H4 (cell line): ENCODE data around the gene CHMP2A. TPM values are rescaled to one million over a fixed set of nuclear protein-coding genes. Genes with fewer than 3 reads are reported as not detected.
"Not testable (repeated sequence)": the region's sequence is repeated elsewhere in the genome, so short reads cannot be mapped to it uniquely, and the experiment has no call there.

ENCODE experiments used
- DNase-seq: peaks from one replicate; pipeline ENCODE4 v3.0.0-alpha.2; 2015; ENCODE audit warnings: low spot score
- total RNA-seq: library from RNA; depleted of rRNA; stranded (reverse); fragments of >200 nt; shearing (Covaris generic); gene quantifications from 2 replicates; pipeline ENCODE4 v1.2.3, GENCODE V29; 2014; rRNA removed

Gene CHMP2A
- total RNA-seq, 1 experiment from 2014 or later: 244 TPM

DNA sequence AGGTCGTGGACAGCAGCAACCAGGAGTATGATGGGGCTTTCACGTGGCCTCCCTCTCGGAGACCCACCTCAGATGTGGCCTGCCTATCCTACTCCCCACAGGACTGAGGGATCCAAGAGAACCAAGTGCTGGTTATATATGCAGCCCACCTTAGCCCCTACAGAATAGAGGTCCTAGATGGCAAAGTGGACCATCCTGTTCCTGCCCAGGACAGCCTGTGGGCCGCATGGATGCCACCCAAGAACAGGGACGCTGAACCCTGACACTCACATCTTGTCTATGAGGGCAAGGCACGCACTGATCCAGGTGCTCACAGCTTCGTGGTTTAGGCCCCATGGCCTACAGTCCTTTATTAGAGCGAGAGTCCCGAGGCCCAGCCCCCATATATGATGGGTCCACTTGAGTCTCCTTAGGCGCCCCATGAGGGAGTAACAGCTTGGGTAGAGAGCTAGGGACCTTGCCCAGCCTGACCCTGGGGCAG is 41.7 kb downstream of the CHMP2A start:
- no peak for DNase-seq

- DNase-seq: no peak
Measured at GRCh38 chr19:58511353-58512208, 43.3 kb downstream of the CHMP2A start, which contains the start of gene SLC27A5. SLC27A5 (minus strand) TSS chr19:58511992; CDS start chr19:58511955, 37 bp downstream.

- no peak for DNase-seq
Measured at GRCh38 chr19:58510084-58510862, 44.6 kb downstream of the CHMP2A start.

DNA sequence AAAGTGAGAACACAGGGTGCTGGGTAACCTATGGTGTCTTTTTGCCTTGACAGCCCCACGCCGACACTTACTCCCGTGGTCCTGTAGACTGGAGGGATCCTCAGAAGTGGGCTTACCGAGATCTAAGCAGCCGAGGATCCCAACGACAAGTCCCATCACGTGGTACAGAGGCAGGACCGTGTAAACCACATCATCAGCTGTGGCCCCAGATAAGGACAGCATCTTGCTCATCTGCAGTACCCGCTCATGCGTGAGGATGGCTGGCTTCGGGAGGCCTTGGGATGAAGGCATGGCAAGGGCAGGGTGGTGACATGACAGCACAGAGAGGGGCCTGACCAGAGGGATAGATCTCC is 45.2 kb downstream of the CHMP2A start:
- DNase-seq: no peak

DNA sequence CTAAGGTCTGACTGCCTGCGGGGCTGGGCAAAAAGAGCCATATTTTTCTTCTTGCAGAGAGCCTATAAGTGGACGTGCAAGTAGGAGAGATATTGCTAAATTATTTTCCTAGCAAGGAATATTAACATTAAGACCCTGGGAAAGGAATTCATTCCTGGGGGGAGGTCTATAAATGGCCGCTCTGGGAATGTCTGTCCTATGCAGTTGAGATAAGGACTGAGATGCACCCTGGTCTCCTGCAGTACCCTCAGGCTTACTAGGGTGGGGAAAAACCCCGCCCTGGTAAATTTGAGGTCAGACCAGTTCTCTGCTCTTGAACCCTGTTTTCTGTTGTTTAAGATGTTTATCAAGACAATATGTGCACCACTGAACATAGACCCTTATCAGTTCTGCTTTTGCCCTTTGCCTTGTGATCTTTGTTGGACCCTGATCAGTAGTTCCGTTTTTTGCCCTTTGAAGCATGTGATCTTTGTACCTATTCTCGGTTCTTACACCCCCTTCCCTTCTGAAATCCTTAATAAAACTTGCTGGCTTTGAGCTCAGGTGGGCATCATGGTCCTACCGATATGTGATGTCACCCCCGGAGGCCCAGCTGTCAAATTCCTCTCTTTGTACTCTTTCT is 47.2 kb downstream of the CHMP2A start:
- not testable (repeated sequence) for DNase-seq

Other genes starting within 250 kb of the CHMP2A start
- gene ERVK3-1, start 249.7 kb downstream of the CHMP2A start, total RNA-seq: 96.6 and 120 TPM in 2 replicates
- 2.6 and 2.8 TPM in 2 replicates for gene ZSCAN22, start 228.1 kb downstream of the CHMP2A start, total RNA-seq
- gene A1BG, start 201.6 kb downstream of the CHMP2A start, total RNA-seq: 24.5 and 31.5 TPM in 2 replicates
- 1.6 and 5.1 TPM in 2 replicates for gene ZNF497, start 192.4 kb downstream of the CHMP2A start, total RNA-seq
- gene ZNF837, start 174.1 kb downstream of the CHMP2A start, total RNA-seq: 1.4 and 1.9 TPM in 2 replicates
- 3,081 and 3,534 TPM in 2 replicates for gene RPS5, start 167.8 kb downstream of the CHMP2A start, total RNA-seq
- not detected in 2 replicates for gene RNF225, start 159.4 kb downstream of the CHMP2A start, total RNA-seq
- 15.6 and 23.6 TPM in 2 replicates for gene ZNF584, start 146.5 kb downstream of the CHMP2A start, total RNA-seq
- 4.0 and 6.4 TPM in 2 replicates for gene ZNF132, start 115.0 kb downstream of the CHMP2A start, total RNA-seq
- gene ZNF324B, start 103.5 kb downstream of the CHMP2A start, total RNA-seq: 3.3 and 6.7 TPM in 2 replicates
- 7.1 and 10.1 TPM in 2 replicates for gene ZNF324, start 88.0 kb downstream of the CHMP2A start, total RNA-seq
- 9.8 and 14.7 TPM in 2 replicates for gene ZNF446, start 78.8 kb downstream of the CHMP2A start, total RNA-seq
- gene SLC27A5, start 43.1 kb downstream of the CHMP2A start, total RNA-seq: 18.1 and 19.7 TPM in 2 replicates
- 1.6 and 4.6 TPM in 2 replicates for gene ZBTB45, start 35.3 kb downstream of the CHMP2A start, total RNA-seq
- gene TRIM28, start 11.0 kb downstream of the CHMP2A start, total RNA-seq: 378 and 416 TPM in 2 replicates
- 108 and 109 TPM in 2 replicates for gene UBE2M, start 3.5 kb upstream of the CHMP2A start, total RNA-seq
- gene MZF1, start 18.2 kb upstream of the CHMP2A start, total RNA-seq: 3.5 and 5.4 TPM in 2 replicates